HuH-7 (cell line): ENCODE data around the gene SLC39A10.
A peak's percentile ranks its signal among the peaks of the same experiment; 100 is the strongest.
"Not testable (repeated sequence)": the region's sequence is repeated elsewhere in the genome, so short reads cannot be mapped to it uniquely, and the experiment has no call there.

Source experiments
- DNase-seq: peaks from one replicate; pipeline ENCODE4 v3.0.0; 2011; ENCODE audit warnings: low spot score

SLC39A10 gene, protein sequence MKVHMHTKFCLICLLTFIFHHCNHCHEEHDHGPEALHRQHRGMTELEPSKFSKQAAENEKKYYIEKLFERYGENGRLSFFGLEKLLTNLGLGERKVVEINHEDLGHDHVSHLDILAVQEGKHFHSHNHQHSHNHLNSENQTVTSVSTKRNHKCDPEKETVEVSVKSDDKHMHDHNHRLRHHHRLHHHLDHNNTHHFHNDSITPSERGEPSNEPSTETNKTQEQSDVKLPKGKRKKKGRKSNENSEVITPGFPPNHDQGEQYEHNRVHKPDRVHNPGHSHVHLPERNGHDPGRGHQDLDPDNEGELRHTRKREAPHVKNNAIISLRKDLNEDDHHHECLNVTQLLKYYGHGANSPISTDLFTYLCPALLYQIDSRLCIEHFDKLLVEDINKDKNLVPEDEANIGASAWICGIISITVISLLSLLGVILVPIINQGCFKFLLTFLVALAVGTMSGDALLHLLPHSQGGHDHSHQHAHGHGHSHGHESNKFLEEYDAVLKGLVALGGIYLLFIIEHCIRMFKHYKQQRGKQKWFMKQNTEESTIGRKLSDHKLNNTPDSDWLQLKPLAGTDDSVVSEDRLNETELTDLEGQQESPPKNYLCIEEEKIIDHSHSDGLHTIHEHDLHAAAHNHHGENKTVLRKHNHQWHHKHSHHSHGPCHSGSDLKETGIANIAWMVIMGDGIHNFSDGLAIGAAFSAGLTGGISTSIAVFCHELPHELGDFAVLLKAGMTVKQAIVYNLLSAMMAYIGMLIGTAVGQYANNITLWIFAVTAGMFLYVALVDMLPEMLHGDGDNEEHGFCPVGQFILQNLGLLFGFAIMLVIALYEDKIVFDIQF

DNA sequence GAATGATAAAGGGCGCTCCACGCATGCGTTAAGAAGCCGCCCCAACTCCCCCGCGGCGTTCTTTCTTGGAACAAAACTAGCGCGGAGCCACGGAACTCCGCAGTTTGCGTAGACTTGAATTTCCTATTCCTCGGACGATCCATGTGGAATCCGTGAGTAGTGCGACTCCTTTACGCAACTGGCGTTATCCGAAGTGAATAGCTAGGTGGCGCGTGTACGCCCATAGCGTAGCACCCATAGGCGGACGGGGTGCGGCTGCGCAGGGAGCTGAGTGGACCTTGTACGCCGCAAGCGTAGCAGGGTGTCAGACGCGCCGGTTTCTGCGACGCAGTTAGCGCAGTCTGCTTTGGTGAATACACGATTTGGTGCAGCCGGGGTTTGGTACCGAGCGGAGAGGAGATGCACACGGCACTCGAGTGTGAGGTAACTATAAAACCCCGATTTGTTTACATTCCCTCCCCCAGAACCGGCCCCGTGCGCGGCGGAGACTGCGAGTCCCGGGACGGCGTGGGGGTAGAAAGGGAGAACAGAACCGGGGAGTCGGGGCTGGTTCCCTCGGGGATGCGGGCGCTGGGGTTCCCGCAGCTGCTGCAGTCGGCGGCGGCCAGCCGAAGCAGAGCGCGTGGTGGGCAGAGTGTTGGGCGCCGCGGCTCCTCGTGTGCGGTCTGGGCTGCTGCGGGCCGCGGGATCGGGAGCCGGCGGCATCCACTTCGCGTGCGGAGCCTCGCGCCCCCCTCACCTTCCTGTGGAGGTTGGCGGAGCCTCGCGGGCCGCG is at the start of gene SLC39A10:
Gene SLC39A10, plus strand, starts transcription at position 368 of the 775 bp plus-strand sequence. CDS start 22,817 bp downstream, outside the sequence.
- DNase-seq, result peak; percentile 77

DNA sequence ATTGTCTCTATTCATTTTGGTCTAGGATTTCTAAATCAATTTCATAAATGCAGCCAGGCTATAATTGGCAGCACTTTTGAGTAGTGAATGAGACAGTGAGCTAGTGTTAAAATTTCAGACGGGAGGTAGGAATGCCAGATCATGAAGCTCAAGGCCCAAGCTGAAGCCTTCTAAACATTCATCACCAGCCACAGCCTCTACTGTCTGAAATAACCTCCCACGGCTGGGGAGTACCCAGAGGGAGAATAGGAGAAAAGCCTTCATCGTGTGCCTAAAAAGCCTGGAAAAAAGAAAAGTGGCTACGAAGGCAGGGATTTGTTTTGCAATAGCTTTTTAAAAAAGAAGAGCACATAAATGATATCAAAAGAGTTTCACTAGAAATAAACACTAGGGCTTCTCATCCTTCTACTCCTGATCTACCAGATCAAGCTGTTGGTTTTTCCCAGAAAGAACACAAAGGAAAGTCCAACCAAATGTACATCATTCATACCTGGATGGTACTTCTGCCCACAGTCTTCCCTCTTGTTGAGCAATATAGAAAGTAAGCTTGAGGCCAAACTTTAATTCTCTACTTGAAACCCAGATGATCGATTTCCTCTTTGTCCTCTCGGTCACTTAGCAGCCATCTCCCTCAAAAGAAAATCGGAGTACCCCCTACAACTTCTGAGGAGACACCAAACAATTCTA is 48.1 kb upstream of the SLC39A10 start:
- DNase-seq, result no peak

DNA sequence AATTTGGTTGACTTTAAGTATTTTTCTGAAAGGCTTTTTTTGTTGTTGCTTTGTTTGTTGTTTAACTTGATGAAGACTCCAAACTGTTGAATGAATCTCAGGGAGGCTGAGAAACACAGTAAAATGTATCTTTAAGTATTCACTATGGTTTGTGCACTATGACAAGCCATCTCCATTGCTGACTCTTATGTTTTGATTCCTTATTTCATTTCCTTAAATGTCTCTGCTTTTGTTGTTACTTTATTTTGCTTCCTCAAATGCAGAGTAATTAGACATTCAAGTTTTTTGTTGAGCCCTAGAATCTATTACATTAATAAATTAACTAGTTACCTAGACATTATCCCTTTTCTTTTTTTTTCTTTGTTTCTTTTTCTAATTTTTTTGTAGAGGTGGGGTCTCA is 46.3 kb upstream of the SLC39A10 start:
- no peak for DNase-seq

DNA sequence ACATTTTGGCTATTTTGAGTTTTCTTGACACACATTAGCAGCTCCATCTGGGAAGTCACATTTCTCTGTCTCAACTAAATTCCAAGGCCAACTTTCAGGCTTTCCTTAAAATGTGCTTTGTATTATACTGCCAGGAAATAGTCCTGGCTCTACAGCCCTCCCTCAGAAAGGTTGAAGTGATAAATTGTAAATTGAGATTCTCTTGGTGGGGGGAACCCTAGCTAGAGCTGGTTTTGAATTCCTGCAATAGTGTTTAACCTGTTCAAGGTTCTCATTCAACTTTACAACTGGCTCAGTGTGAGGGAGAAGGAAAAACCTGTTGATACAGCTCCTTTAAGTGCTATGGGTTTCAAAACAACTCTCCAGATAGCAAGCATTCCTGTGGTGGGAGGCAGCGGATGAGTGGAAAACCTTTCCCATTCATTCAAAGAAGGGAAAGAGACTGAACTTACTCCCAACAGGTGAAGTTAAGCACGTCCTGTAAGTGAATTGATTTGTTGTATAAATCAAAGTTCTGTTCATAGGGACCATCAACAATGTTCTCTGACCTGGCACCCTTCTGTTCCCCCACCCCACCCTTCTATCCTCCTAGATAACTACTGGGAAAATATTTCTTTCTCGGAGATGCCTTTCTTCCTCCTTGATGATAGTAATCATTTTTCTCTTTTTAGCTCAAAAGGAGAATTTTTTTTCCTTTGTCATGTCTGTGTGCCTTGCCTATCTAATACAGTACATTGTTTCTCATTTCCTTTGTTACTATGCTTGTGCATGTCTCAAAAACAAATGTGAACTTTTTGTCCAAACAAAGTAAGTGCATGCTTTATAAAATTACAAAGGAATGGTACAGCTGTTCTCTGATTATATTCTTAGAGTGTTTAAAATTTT is 44.2 kb upstream of the SLC39A10 start:
- peak; percentile 54 for DNase-seq

DNA sequence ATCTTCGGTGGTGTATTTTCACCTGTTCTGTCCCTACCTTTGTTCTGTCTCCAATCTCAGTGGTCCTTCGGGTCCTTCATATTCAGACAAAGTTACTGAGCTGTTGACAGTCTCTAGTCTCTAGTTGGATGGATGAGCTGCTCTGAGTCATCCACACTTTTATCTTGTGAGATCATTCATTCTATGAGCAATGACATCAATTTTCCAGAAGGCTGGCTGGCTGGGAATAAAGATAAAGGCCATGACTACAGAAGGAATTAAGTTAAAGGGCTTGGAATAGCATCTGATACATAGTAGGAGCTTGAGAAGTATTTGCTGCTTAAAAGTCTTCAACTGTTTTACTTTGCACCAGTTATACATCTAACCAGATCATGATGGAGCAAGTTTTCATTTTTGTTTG is 43.1 kb upstream of the SLC39A10 start:
- DNase-seq, result no peak

DNA sequence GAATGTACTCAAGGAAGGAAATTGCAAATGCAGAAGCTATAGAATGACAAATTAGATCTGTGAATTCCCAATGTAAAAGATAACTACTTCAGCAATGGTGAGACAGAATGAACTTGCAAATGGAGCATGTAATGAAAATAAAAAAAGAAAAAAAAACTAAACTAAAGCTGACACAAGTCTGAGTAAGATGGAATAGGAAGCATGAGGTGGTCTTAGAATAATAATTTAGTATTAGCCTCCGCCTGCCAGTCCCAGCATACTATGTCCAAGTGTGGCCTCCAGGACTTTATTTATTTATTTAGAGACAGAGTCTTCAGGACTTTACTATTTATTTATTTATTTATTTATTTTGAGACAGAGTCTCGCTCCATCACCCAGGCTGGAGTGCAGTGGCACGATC is 37.4 kb upstream of the SLC39A10 start:
- no peak for DNase-seq

DNA sequence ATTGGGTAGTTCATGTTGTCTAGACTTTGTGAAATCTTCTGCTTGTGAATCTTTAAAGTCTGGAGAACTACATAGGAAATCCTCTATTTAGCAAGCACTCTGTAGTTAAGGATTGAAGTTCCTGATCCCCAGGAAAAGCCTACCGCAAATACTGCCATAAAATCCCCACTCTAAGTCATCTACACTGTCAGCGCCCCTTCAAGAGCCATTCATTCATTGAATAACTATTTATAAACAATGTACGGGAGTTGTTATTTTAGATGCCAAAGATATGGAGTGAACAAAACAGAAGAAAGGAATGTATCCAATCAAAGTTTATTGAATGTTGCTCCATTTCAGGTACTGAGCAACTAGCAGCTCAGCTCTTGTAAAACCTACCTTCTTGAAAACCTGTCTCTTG is 36.5 kb upstream of the SLC39A10 start:
- DNase-seq, result no peak

DNA sequence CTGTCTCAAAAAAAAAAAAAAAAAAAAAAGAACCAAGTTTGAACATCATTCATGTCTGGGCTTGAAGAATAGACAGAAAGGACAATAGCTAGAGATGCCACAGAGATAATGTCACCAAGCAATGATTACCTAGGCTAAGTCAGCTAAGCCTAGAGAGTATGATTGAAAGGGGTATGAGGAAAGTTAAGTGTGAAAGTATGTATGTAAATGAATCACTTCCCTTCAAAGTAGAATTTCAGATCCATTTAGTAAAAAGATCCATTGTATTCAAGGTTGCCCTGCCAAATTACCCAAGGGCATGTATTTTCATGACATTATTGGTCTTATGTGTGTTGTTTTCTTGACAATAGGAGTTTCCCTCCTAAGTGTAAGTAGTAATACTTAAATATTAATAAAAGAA is 34.1 kb upstream of the SLC39A10 start:
- no peak for DNase-seq

DNA sequence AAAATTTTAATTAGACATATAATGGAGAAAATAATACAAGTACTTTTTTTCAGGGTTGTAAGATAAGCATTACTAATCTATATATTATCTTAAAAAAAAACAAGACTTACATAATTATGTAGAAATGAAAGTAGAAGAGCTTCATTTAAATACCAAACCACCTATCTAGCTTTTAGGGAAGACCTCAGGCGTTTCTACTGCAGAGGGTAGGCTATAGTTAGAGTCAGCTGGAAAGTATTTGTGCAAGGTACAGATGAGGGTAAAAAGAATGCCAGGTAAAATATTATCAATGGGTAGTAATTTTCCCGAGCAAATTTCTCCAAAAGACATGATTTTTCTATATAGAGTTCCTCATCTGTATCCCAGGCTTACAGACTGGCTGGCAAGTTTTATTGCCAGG is 30.5 kb upstream of the SLC39A10 start:
- DNase-seq, result no peak

DNA sequence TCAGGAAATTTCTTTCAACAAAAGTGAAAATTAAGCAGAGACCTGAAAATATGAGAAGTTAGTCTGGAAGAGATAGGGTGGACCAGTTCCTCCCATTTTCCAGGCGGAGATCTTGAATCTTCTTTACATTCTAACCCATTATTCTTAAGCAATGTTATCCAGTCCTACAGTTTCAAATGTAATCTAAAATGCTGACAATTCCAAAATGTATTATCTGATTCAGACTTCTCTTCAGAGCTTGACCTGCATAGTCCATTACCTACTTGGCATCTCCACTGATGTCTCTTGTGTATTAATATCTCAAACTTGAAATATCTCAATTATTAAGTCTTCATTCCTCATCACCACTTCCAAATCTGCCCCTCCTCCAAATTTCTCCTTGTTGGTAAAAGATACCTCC is 28.4 kb upstream of the SLC39A10 start:
- no peak for DNase-seq

DNA sequence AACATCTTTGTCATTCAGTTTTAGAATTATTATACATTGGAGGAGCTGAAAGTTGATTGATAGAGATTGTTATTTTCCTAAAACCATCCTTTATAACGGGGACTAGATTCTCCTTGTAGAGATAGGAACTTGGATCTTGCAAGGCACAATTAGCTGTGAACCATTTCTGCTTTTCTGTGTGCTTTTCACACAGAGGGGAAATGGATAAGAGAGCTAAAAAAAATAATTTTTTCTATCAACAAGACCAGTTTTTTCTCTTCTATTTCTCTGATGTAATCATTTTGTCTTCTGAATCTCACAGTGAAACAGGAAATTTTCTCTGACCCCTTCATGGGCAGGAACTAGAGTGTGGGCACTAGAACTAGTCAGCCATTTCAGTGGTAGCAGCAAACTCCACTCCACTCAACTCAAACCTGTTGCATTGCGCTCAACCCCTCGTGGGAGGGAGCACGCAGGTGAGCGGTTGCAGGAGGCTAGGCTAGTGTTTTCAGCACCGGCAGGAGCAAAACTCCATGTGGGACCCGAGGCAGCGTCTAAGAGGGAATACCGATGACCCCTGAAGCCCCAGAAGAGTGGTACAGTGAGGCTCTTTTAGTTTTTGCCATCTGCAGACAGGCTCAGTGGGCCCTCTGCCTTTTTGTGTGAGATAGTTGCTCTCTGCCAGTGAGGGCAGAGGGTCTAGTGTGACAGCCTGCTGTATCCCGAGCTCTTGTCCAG is 24.0 kb upstream of the SLC39A10 start:
- no peak for DNase-seq

DNA sequence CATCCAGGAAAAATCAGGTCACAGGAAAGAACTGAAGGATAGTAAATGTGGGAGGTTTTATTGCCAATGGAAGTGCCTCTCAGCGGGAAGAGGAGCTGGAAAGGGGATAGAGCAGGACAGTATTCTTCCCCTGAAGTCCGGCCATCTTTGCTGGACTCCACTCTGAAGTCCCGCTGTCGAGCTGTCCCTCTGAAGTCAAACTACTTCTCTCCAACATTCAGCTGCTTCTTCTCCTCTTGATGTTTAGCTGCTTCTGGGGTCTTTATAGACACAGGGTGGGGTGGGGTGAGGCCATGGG is 23.5 kb upstream of the SLC39A10 start:
- no peak for DNase-seq

DNA sequence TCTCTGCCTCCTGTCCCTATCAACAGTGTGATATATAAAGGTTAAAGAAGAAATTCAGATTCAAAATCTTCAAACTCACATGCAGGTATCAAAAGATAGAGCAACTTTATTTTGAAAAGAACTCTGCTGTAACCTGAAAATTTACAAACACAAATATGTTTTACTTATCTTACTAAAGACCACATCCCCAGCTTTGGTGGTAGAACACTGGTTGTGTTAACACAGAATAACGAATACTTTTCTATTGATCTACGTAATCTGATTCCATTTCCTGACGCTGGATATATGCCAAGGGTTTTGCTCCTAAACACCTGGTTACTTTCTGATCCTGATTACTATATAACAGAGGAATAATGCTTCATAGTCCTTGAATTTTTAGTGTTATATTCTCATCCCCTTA is 23.1 kb upstream of the SLC39A10 start:
- DNase-seq, result no peak

DNA sequence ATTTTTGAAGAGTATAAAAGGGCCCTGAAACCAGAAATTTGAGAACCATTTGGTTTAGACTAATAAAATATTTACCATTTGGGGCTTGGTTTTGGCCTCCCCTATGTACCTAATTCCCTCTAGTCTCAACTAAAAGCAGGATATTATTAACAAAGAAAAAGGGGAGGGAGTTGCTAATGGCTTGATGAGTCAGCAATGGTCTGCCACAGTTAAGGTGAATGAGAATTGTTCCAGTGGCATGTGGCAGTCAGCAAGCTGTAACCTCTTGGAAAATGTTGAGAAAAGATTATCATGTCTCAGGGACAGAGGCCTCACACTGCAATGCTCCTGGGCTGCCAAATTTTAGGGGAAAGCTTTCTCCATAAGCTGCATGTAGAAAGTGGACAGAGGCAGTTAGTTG is 20.1 kb upstream of the SLC39A10 start:
- DNase-seq, result no peak

DNA sequence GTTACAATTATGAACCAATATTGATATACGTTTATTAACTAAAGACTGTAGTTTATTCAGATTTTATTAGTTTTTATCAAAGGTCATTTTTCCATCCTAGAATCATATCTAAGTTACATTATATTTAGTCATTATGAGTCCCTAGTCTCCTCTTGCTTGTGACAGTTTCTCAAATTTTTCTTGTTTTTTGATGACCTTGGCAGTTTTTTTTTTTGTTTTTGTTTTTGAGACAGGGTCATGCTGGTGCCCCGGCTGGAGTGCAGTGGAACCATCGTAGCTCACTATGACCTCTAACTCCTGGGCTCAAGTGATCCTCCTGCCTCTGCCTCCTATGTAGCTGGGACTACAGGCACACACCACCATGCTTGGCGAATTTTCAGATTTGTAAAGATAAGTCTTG is 18.3 kb upstream of the SLC39A10 start:
- no peak for DNase-seq

DNA sequence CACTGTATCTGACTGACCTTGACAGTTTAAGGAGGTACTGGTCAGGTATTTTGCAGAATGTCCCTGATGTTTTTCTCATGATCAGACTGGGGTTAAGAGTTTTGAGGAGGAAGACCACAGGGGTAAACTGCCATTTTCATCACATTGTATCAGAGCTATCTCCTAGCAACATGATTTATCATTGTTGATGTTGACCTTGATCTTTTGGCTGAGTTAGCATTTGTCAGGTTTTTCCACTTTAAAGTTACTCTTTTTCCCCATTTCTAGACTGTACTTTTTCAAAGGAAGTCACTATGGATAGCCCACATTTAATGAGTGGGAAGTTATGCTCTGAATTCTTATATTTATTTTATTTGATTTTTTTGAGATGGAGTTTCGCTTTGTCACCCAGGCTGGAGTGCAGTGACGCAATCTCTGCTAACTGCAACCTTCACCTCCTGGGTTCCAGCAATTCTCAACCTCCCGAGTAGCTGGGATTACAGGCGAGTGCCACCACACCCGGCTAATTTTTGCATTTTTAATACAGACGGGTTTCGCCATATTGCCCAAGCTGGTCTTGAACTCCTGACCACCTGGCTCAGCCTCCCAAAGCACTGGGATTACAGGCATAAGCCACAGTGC is 17.7 kb upstream of the SLC39A10 start:
- no peak for DNase-seq

DNA sequence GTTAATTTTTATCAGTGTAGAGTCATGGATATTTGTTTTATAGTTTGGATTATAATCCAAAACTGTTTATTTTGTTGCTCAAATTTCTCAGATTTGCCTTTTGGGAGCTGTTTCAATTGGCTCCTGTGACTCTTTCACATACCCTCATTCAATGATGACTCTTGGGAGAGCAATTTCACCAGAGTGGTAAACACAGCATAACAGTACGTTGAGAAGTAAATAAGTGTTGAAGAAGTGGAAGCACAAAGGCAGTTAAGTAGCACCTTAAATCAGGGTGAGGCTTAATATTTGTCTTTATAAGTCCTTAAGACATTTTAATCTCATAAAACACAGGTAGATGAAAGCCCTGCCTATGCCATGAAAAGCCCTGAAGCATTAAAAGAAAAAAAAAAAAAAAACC is 17.1 kb upstream of the SLC39A10 start:
- DNase-seq, result no peak

DNA sequence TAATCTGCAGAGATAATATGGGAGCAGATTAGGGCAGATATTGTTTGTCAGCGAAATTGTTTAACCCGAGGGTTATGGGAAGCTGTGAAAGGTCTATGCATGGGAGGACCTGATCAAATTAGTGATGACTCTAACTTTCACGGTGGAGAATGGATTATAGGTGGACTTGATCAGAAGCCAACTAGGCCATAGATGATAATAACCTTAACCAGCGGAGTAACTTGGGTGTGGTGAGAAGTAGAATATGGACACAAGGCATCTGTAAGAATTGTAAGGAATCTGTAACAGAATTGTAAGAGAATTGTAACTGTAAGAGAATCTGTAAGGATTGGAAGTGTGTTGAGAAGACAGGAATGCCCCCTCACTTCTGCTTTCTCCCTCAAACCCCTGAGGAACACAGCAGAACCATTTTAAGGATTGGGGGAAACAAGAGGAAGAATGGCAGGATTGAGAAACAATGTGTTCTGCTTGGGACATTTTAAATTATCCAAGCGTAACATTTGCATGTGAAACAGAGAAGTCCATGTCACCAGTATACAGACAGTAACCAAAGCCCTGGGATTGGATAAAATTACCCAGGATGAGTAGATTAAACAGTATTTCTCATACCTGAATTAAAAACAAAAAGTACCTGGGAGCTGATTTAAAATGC is 14.9 kb upstream of the SLC39A10 start:
- DNase-seq, result no peak

DNA sequence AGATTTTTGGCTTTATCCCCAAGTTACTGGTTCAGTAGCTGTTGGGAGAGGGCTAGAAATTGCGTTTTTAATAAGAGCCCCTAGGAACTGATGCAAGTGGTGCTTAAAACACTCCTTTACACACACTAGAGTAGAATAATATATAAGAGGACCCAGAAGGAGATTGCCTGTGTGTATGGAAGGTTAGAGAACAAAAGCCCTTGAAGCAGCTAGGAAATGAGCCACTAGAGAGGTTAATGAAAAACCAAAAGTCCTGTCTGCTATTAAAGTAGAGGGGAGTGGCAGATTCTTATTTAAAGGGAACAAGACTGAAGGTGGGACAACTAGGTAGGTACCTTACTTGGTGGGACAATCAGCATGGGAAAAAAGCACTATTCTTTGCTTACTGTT is 14.4 kb upstream of the SLC39A10 start:
- DNase-seq, result no peak

DNA sequence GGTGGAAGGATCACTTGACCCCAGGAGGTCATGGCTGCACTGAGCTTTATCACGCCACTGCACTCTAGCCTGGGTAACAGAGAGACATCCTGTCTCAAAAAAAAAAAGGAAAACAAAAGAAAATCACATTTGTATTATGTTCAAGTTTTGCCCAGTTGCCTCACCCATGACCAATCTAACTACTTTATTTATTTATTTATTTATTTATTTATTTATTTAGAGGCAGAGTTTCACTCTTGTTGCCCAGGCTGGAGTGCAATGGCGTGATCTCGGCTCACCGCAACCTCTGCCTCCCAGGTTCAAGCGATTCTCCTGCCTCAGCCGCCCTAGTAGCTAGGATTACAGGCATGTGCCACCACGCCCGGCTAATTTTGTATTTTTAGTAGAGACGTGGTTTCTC is 12.3 kb upstream of the SLC39A10 start:
- DNase-seq, result not testable (repeated sequence)
